Testis (tissue), 2 donors: ENCODE measurements around the gene HEATR5B.

ENCODE experiments used
- CTCF ChIP-seq, 3 experiments: fragments of 450-650 bp in 2 of 3; fragments of 200-600 bp in 1 of 3; sonication (generic) in 1 of 3; IDR thresholded peaks; one replicate each; pipeline ENCODE4 v1.5.1; 2016 to 2019; ENCODE audit warnings: antibody characterized with exemption in 3 of 3, mild to moderate bottlenecking in 2 of 3, moderate library complexity in 1 of 3
- POLR2A ChIP-seq: fragments of 450-650 bp; IDR thresholded peaks from one replicate; pipeline ENCODE4 v1.6.1; 2017; ENCODE audit warnings: antibody characterized with exemption, mild to moderate bottlenecking, moderate library complexity

GRCh38 chr2:37052600-37053332, 31.4 kb downstream of the HEATR5B start:
- TF ChIP-seq POLR2A, result no peak
- no peak for TF ChIP-seq CTCF (IDR thresholded peaks at IDR 0.05)
